ENCODE measurements around the gene FRMPD2.

Gene FRMPD2

DNA sequence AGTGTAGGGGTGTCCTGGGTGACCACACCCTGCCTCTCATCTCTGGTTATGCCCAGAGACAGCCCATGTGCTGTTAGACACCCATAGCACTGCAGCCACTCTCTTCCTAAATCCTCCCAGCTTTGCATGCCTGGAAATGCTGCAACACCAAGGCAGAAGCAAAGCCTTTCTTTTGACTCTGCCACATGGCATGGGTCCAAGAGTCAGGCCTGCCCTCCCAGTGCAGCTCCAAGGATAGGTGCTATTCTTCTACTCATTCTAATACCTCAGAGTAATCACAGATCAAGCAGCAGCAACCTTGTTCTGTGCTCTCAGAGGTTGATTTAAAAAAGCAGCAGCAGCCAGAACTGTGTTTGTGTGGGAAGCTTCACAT, 23.4 kb downstream of the FRMPD2 start:
- ChIA-PET CTCF (interaction anchor here (1.1 to 2.2 kb wide), 2 partner anchors 38 to 39 kb away, joined by 3 to 6 read pairs; no protein-coding TSS in a partner anchor), POLR2A (ENCODE audit: low non-redundant PET) (no interaction called here)
- peak overlapping the region; percentile 81 for H3K27ac ChIP-seq

DNA sequence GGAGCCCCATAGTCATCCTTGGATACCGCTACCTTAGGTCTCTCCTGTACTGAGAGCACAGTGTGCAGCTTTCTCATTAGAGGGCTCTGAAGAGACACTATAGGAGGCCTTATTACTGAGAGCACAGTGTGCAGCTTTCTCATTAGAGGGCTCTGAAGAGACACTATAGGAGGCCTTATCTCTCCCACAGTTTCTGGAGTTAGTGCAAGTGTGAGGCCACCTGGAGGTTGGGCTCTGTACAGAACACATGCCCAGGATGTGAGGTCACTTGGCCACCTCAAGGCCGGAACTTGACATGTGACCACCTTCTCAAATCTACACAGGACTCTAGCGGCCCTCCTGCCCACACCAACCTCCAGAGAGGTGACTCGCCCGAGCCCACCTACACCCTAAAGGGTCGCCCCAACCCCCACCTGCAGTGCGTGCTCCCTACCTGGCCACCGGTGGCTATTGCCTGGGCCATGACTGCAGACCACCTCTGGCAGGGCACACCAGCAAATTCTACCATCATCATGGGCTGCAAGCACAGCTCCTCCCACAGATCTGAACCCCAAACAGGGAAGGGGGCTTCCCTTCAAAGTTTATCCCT, 24.6 kb downstream of the FRMPD2 start:
- no peak for DNase-seq (ENCODE audit: low spot score)
- CTCF ChIA-PET = no interaction called here
- TF ChIP-seq, protein P1, sequence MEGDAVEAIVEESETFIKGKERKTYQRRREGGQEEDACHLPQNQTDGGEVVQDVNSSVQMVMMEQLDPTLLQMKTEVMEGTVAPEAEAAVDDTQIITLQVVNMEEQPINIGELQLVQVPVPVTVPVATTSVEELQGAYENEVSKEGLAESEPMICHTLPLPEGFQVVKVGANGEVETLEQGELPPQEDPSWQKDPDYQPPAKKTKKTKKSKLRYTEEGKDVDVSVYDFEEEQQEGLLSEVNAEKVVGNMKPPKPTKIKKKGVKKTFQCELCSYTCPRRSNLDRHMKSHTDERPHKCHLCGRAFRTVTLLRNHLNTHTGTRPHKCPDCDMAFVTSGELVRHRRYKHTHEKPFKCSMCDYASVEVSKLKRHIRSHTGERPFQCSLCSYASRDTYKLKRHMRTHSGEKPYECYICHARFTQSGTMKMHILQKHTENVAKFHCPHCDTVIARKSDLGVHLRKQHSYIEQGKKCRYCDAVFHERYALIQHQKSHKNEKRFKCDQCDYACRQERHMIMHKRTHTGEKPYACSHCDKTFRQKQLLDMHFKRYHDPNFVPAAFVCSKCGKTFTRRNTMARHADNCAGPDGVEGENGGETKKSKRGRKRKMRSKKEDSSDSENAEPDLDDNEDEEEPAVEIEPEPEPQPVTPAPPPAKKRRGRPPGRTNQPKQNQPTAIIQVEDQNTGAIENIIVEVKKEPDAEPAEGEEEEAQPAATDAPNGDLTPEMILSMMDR (conservative IDR thresholded peaks at IDR 0.05; ENCODE audit: low read depth) = no peak
- POLR2A ChIA-PET (ENCODE audit: low non-redundant PET) = no interaction called here
- no peak overlapping the region for H3K27ac ChIP-seq

More for the DNA sequence above, 23.4 kb downstream of the FRMPD2 start:
- DNase-seq (ENCODE audit: low spot score) = no peak
- TF ChIP-seq, protein P1 (conservative IDR thresholded peaks at IDR 0.05; ENCODE audit: low read depth) = no peak

DNA sequence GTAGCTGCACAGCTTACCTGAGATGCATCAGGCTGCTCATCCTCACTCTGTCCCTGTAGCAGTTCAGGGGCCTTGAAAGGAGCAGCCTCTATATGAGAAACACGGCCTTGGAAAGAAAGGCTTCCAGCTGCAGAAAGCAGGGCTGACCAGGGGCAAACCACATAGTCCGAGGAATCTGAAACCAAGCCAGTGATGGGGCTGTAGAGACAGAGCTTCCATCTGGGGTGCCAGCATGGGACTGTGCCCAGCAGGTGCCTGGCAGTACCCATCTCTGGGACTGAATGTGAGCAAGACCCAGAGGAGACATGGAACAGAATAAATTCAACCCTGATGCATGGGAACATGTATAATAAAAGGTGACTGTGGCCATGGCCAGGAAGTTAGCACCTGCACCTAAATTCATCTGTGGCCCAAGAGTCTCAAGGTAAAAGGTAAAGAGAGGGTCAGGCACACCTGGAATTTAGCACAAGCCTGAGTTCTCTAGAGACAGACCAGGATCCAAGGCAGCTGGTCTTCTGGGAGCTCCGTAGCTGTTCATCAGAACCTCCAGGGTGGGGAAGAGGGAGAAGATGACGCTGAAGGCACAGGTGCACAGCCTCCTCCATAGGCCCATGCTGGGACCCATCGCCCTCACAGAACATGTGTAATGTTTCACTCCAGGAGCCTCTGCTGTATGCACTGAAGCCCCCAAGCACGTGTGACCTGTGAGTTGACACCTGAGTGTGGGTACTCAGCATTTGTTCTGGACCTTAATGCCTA, 25.3 kb downstream of the FRMPD2 start:
- TF ChIP-seq, protein P1 (conservative IDR thresholded peaks at IDR 0.05; ENCODE audit: low read depth) = no peak
- no peak overlapping the region for H3K27ac ChIP-seq
- ChIA-PET CTCF (no interaction called here), POLR2A (ENCODE audit: low non-redundant PET) (no interaction called here)
- no peak for DNase-seq (ENCODE audit: low spot score)

DNA sequence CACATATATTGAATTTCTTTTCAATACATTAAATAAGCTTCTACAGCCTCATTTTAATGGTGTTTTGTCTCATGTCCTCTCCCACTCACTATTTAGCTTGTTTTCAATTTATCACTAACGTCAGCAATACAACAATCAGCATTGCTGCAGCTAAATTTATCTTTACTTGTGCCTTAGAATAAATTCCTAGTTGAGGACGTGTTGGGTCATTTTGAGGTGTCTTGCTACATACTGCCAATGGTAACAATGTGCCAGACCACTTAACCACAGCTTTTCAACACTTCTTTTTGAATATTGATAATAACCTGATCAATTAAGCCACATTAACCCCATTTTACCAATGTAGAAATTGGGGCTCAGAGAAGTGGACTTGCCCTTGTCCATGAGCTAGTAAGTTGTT, 26.0 kb downstream of the FRMPD2 start:
- TF ChIP-seq, protein P1 (conservative IDR thresholded peaks at IDR 0.05; ENCODE audit: low read depth) = no peak
- CTCF ChIA-PET = no interaction called here
- no peak overlapping the region for H3K27ac ChIP-seq
- POLR2A ChIA-PET (ENCODE audit: low non-redundant PET) = no interaction called here
- no peak for DNase-seq (ENCODE audit: low spot score)

DNA sequence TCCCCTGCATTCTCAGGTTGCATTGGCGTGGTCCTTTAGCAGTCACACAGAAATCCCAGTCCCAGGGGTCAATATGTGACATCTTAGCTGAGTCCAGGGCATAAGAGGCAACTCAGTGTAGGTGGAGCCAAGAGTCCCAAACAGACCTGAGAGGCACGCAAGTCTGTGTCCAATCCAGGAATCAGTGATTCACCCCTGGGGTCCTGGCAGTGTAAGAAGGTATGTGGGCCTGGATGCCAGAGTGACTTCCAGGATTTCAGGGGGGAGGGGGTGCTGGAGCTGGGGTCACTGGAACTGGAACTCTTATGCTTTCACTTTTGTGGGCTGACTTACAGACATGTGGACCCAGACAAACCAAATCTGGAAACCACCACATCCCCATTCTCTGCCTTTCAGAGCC, 26.8 kb downstream of the FRMPD2 start:
- TF ChIP-seq, protein P1 (conservative IDR thresholded peaks at IDR 0.05; ENCODE audit: low read depth) = no peak
- ChIA-PET POLR2A (ENCODE audit: low non-redundant PET) (no interaction called here), CTCF (interaction anchor here (0.6 kb wide), 1 partner anchor 13 kb away, joined by 3 read pairs; no protein-coding TSS in a partner anchor)
- DNase-seq (ENCODE audit: low spot score) = no peak
- H3K27ac ChIP-seq = no peak overlapping the region

DNA sequence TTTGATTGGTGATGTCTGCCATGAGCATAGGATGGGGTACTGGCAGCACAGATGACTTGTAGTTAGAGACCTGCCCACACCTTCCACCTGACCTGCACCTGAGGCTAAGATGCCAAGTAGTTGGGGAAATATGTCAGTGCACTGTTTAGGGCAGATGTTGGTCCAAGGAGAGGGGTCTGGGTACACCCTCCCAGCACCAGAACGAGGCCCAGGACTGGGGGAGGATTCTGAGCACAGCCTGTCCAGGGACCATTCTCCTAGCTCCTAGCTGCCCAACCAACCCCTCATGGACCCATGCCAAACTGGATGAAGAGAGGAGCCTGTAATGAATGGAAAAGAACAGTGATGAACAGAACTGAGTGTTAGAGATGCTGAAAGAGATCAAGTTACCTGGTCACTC, 28.0 kb downstream of the FRMPD2 start:
- ChIA-PET POLR2A (ENCODE audit: low non-redundant PET) (no interaction called here), CTCF (interaction anchor here (0.6 to 0.7 kb wide), 2 partner anchors 13 to 869 kb away, joined by 3 to 4 read pairs; no protein-coding TSS in a partner anchor)
- TF ChIP-seq, protein P1 (conservative IDR thresholded peaks at IDR 0.05; ENCODE audit: low read depth) = no peak
- H3K27ac ChIP-seq = no peak overlapping the region
- no peak for DNase-seq (ENCODE audit: low spot score)

Data from RWPE1 (cell line).